Measurements from ENCODE around the gene TENM4. TPM values are rescaled to one million over a fixed set of nuclear protein-coding genes. Genes with fewer than 3 reads are reported as not detected.

Gene TENM4
- total RNA-seq, 2 experiments from 2014 or later, result not detected

GRCh38 chr11:79076526-79077115, 364.2 kb downstream of the TENM4 start:
- no peak for DNase-seq
- Mint-ChIP-seq H3K27ac (no peak overlapping the region), H3K9me3 (peaks cover 7% of the 10 kb centered on the region), H3K4me1 (no peaks in the 10 kb centered on the region), H3K36me3 (no peaks in the 10 kb centered on the region), H3K27me3 (no peaks in the 10 kb centered on the region), H3K4me3 (no peak overlapping the region)

DNA sequence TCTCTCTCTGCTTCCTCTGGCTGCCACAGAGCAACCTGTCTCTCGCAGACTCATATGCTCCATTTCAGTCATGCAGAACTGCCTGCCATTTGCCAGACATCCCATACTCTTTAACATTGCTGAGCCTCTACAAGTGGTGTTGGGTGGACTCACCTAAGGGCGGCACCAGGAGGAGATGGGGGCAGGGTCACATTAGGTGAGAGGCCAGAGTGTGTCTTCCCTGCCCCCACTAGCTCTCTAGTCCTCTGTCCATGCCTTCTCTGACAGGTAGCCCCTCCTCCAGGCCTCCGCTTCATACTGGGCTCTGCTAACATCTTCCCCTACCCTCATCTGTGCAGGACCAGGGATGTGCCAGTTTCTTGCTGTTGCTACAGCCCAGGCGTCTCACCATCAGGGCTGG, 366.3 kb downstream of the TENM4 start:
- H3K4me1 Mint-ChIP-seq, result no peaks in the 10 kb centered on the region
- H3K36me3 Mint-ChIP-seq, result no peaks in the 10 kb centered on the region
- no peak for DNase-seq
- no peak overlapping the region for H3K4me3 Mint-ChIP-seq
- H3K27me3 Mint-ChIP-seq, result no peaks in the 10 kb centered on the region
- H3K27ac Mint-ChIP-seq, result no peak overlapping the region
- peaks cover 7% of the 10 kb centered on the region for H3K9me3 Mint-ChIP-seq

- H3K9me3 Mint-ChIP-seq, result peaks cover 4% of the 10 kb centered on the region
- H3K27me3 Mint-ChIP-seq, result peaks cover 4% of the 10 kb centered on the region
- H3K27ac Mint-ChIP-seq, result no peak overlapping the region
- no peak for DNase-seq
- no peak overlapping the region for H3K4me3 Mint-ChIP-seq
- no peaks in the 10 kb centered on the region for H3K36me3 Mint-ChIP-seq
- H3K4me1 Mint-ChIP-seq, result no peaks in the 10 kb centered on the region
Measured at GRCh38 chr11:79071190-79071589, 369.6 kb downstream of the TENM4 start.

- DNase-seq, result no peak
- Mint-ChIP-seq H3K4me3 (no peak overlapping the region), H3K27me3 (peaks cover 4% of the 10 kb centered on the region), H3K9me3 (no peaks in the 10 kb centered on the region), H3K36me3 (no peaks in the 10 kb centered on the region), H3K27ac (no peak overlapping the region), H3K4me1 (no peaks in the 10 kb centered on the region)
Measured at GRCh38 chr11:79070518-79070917, 370.3 kb downstream of the TENM4 start.

GRCh38 chr11:79069504-79069903, 371.3 kb downstream of the TENM4 start:
- H3K9me3 Mint-ChIP-seq, result no peaks in the 10 kb centered on the region

GRCh38 chr11:79068356-79068755, 372.5 kb downstream of the TENM4 start:
- H3K4me1 Mint-ChIP-seq, result no peaks in the 10 kb centered on the region
- H3K9me3 Mint-ChIP-seq, result no peaks in the 10 kb centered on the region
- no peak overlapping the region for H3K4me3 Mint-ChIP-seq
- H3K27me3 Mint-ChIP-seq, result peaks cover 4% of the 10 kb centered on the region
- DNase-seq, result no peak
- no peaks in the 10 kb centered on the region for H3K36me3 Mint-ChIP-seq
- H3K27ac Mint-ChIP-seq, result no peak overlapping the region

More at GRCh38 chr11:79069504-79069903, 371.3 kb downstream of the TENM4 start:
- Mint-ChIP-seq H3K4me1 (no peaks in the 10 kb centered on the region), H3K27me3 (peaks cover 4% of the 10 kb centered on the region), H3K4me3 (no peak overlapping the region), H3K36me3 (no peaks in the 10 kb centered on the region), H3K27ac (no peak overlapping the region)
- no peak for DNase-seq

DNA sequence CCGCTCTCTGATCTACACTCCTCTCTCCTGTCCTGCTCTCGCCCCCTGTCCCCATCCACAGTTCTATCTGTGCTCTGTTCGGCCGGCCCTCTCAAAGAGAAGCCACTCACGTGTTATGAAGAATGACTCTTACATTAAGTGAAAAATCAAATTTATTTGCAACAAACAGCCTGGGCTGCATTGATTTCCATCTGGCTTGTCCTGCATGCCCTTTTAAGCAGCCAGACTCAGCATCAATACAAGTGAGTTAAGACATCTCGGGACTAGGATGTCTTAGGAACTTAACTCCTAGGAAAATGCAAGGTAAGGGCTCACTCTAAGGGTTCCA, 373.5 kb downstream of the TENM4 start:
- H3K4me3 Mint-ChIP-seq, result no peak overlapping the region

GRCh38 chr11:79066456-79067351, 374.1 kb downstream of the TENM4 start:
- Mint-ChIP-seq H3K27me3 (peaks cover 4% of the 10 kb centered on the region), H3K4me3 (no peak overlapping the region), H3K36me3 (no peaks in the 10 kb centered on the region), H3K27ac (no peak overlapping the region), H3K4me1 (no peaks in the 10 kb centered on the region), H3K9me3 (no peaks in the 10 kb centered on the region)
- DNase-seq, result no peak

More for the DNA sequence above, 373.5 kb downstream of the TENM4 start:
- peaks cover 4% of the 10 kb centered on the region for H3K27me3 Mint-ChIP-seq
- H3K27ac Mint-ChIP-seq, result no peak overlapping the region
- no peaks in the 10 kb centered on the region for H3K9me3 Mint-ChIP-seq
- no peaks in the 10 kb centered on the region for H3K36me3 Mint-ChIP-seq
- H3K4me1 Mint-ChIP-seq, result no peaks in the 10 kb centered on the region
- no peak for DNase-seq

GRCh38 chr11:79062814-79063762, 377.7 kb downstream of the TENM4 start:
- no peaks in the 10 kb centered on the region for H3K4me1 Mint-ChIP-seq
- H3K9me3 Mint-ChIP-seq, result no peaks in the 10 kb centered on the region
- peaks cover 8% of the 10 kb centered on the region for H3K27me3 Mint-ChIP-seq
- no peak overlapping the region for H3K4me3 Mint-ChIP-seq
- DNase-seq, result no peak
- H3K36me3 Mint-ChIP-seq, result no peaks in the 10 kb centered on the region
- H3K27ac Mint-ChIP-seq, result no peak overlapping the region

- H3K27ac Mint-ChIP-seq, result no peak overlapping the region
Measured at GRCh38 chr11:79060081-79060953, 380.5 kb downstream of the TENM4 start.

GRCh38 chr11:79059141-79059540, 381.7 kb downstream of the TENM4 start:
- Mint-ChIP-seq H3K27ac (no peak overlapping the region), H3K36me3 (no peaks in the 10 kb centered on the region), H3K27me3 (peaks cover 8% of the 10 kb centered on the region), H3K4me1 (no peaks in the 10 kb centered on the region), H3K9me3 (no peaks in the 10 kb centered on the region), H3K4me3 (no peak overlapping the region)
- no peak for DNase-seq

More at GRCh38 chr11:79060081-79060953, 380.5 kb downstream of the TENM4 start:
- Mint-ChIP-seq H3K4me1 (no peaks in the 10 kb centered on the region), H3K9me3 (no peaks in the 10 kb centered on the region), H3K27me3 (peaks cover 8% of the 10 kb centered on the region), H3K4me3 (no peak overlapping the region), H3K36me3 (no peaks in the 10 kb centered on the region)
- DNase-seq, result no peak

DNA sequence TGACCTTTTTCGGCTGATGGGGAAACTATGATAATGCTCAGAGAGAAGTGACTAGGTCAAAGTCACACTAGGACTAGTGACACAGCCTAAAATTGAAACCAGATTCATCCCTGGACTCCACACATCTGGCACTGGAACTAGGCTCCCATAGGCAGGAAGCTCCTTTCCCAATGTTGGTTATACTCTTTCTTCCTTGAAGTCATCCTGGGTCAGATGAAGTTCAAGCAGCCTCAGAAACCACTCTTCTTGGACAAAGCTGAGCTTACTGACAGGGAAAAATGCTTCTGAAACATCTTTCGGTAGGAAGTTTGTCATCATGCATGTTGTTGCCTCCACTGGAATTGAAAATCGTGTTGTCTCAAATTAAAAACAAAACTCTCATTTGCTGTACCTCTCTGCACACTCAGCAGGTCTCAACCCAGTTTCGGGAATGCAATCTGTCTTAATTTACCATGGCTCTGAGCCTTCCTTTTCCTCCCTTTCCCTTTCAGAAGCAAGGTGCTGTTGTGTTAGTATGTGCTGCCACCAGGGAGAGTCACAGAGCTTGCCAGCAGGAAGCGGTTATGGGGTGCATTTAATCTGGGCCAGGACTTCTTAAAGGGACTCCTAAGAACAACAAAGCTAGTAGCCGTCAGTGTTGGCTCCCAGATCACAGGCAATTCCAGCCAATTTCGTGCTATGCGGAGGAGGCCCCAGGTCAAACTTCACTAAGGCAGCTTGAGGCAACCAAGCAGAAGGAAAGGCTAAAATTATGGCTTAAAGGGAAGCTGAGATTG, 384.8 kb downstream of the TENM4 start:
- Mint-ChIP-seq H3K27ac (no peak overlapping the region), H3K36me3 (no peaks in the 10 kb centered on the region), H3K9me3 (no peaks in the 10 kb centered on the region), H3K4me3 (no peak overlapping the region), H3K27me3 (peaks cover 11% of the 10 kb centered on the region), H3K4me1 (no peaks in the 10 kb centered on the region)
- DNase-seq, result no peak

GRCh38 chr11:79054636-79055035, 386.2 kb downstream of the TENM4 start:
- Mint-ChIP-seq H3K9me3 (no peaks in the 10 kb centered on the region), H3K4me1 (no peaks in the 10 kb centered on the region), H3K27ac (no peak overlapping the region), H3K4me3 (no peak overlapping the region), H3K27me3 (peaks cover 8% of the 10 kb centered on the region), H3K36me3 (no peaks in the 10 kb centered on the region)
- DNase-seq, result no peak

DNA sequence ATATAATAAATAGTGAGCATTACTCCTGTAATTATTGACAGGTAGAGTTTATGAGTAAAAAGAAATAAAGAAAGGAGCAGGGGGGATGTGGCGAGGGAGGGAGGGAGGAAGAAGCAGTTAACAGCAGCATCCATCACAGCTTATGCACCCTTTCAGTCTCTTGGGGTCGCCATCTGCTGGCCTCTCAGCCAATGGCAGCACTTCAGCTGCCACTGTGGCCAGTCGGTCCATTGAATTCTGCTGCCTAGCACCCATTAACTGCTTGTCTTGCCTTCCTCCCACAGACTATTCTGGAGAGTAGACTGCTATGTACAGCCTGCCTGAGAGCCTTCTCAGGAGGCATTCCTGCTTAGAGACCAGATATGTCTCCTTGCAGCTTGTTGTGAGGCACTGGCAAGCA, 388.3 kb downstream of the TENM4 start:
- Mint-ChIP-seq H3K4me1 (no peaks in the 10 kb centered on the region), H3K9me3 (no peaks in the 10 kb centered on the region), H3K4me3 (no peak overlapping the region), H3K27ac (no peak overlapping the region), H3K36me3 (no peaks in the 10 kb centered on the region), H3K27me3 (peaks cover 11% of the 10 kb centered on the region)
- no peak for DNase-seq

All from activated naive CD8-positive, alpha-beta T cell treated with anti-CD3 and anti-CD28 coated beads for 36 hours (primary cell).